Esophagus squamous epithelium (tissue), 5 donors: ENCODE measurements around the gene COX5B. TPM values are rescaled to one million over a fixed set of nuclear protein-coding genes. Genes with fewer than 3 reads are reported as not detected.
"Not testable (repeated sequence)": the region's sequence is repeated elsewhere in the genome, so short reads cannot be mapped to it uniquely, and the experiment has no call there.

ENCODE experiments used
- DNase-seq: peaks from one replicate; lab custom pipeline; 2025; lab: John Stamatoyannopoulos, UW
- H3K27ac ChIP-seq, 4 donors: fragments of 200-600 bp; sonication (generic); one replicate each; pipeline ENCODE4 v1.5.1; 2016 to 2019; ENCODE audit warnings: mild to moderate bottlenecking in 1 of 4
- H3K27me3 ChIP-seq, 4 donors: fragments of 200-600 bp; sonication (generic); 1 replicate in 3 of 4; 2 replicates in 1 of 4; pipeline versions ENCODE4 v1.5.1 to v1.6.0; 2017 to 2021; ENCODE audit warnings: antibody characterized with exemption in 1 of 4
- H3K36me3 ChIP-seq, 3 donors: fragments of 200-600 bp; sonication (generic); one replicate each; pipeline ENCODE4 v1.5.1; 2016 to 2019
- H3K4me1 ChIP-seq, 3 donors: fragments of 200-600 bp; sonication (generic); one replicate each; pipeline ENCODE4 v1.5.1; 2017 to 2019
- H3K4me3 ChIP-seq, 4 donors: fragments of 200-600 bp; sonication (generic); 1 replicate in 3 of 4; 2 replicates in 1 of 4; pipeline ENCODE4 v1.5.1; 2016 to 2019; ENCODE audit warnings: mild to moderate bottlenecking in 2 of 4, moderate library complexity in 1 of 4
- H3K9me3 ChIP-seq, 3 donors: fragments of 200-600 bp; sonication (generic); one replicate each; pipeline ENCODE4 v1.5.1; 2016 to 2019
- CTCF ChIP-seq, 6 experiments: fragments of 450-650 bp in 4 of 6; fragments of 200-600 bp in 2 of 6; sonication (generic) in 2 of 6; IDR thresholded peaks; one replicate each; pipeline ENCODE4 v1.5.1; 2016 to 2019; ENCODE audit warnings: antibody characterized with exemption in 6 of 6, mild to moderate bottlenecking in 4 of 6, moderate library complexity in 4 of 6
- POLR2A ChIP-seq, 4 donors: fragments of 450-650 bp; IDR thresholded peaks; one replicate each; pipeline ENCODE4 v1.6.1; 2017; ENCODE audit warnings: antibody characterized with exemption in 4 of 4, mild to moderate bottlenecking in 4 of 4, moderate library complexity in 3 of 4
- WGBS, 2 donors: methylation state at CpG; one replicate each; pipeline ENCODE4 v1.1.5; 2018; 5-methylcytosine and 5-hydroxymethylcytosine counted together
- intact Hi-C: fragments of 100-400 bp; cut with DNase I; formaldehyde crosslinking; loops from one replicate; pipeline ENCODE4 v1.15.0; 2022
- total RNA-seq, 4 donors: library from RNA; depleted of rRNA; stranded (reverse); fragments of >200 nt; gene quantifications; one replicate each; pipeline ENCODE4 v1.1.0, GENCODE V29; 2016
- donor health status: DM: yes; HTN: yes; CAD: no.

COX5B gene
- total RNA-seq, 4 donors from 2014 or later: 350 to 487 (median 415) TPM

- H3K9me3 ChIP-seq: no peaks in the 10 kb centered on the region
- WGBS, 2 donors: 100% methylated on average over 1 of the region's 6 CpGs; no CpG with 5 or more reads in 1 of the 2 donors
- DNase-seq: no peak
- intact Hi-C loops: no loop called here
- H3K36me3 ChIP-seq: no peaks in the 10 kb centered on the region
- no peak overlapping the region for H3K4me3 ChIP-seq
- H3K27ac ChIP-seq: no peak overlapping the region
- TF ChIP-seq CTCF (IDR thresholded peaks at IDR 0.05): no peak
- no peak for TF ChIP-seq POLR2A (IDR thresholded peaks at IDR 0.05)
- no peaks in the 10 kb centered on the region for H3K4me1 ChIP-seq
- H3K27me3 ChIP-seq: no peaks in the 10 kb centered on the region
Observed at GRCh38 chr2:97617911-97618310, 28.0 kb upstream of the COX5B start.

- H3K27me3 ChIP-seq, H3K4me3 ChIP-seq, DNase-seq, intact Hi-C loops, H3K4me1 ChIP-seq, H3K27ac ChIP-seq, H3K36me3 ChIP-seq, H3K9me3 ChIP-seq: not testable (repeated sequence)
- WGBS, 2 donors: no CpG with 5 or more reads among the region's 14 CpGs
Observed at GRCh38 chr2:97618939-97619827, 26.7 kb upstream of the COX5B start.

GRCh38 chr2:97620492-97620891 is 25.4 kb upstream of the COX5B start:
- H3K27me3 ChIP-seq, intact Hi-C loops: not testable (repeated sequence)
- WGBS, 2 donors: 68% methylated on average over 1 of the region's 1 CpG; no CpG with 5 or more reads in 1 of the 2 donors

GRCh38 chr2:97622976-97623375 is 22.9 kb upstream of the COX5B start:
- intact Hi-C loops, H3K27me3 ChIP-seq: not testable (repeated sequence)

More at GRCh38 chr2:97620492-97620891, 25.4 kb upstream of the COX5B start:
- H3K9me3 ChIP-seq, H3K36me3 ChIP-seq, H3K4me3 ChIP-seq, H3K4me1 ChIP-seq, H3K27ac ChIP-seq, DNase-seq: not testable (repeated sequence)

GRCh38 chr2:97625354-97626048 is 20.4 kb upstream of the COX5B start:
- intact Hi-C loops, H3K9me3 ChIP-seq, H3K4me3 ChIP-seq, H3K27ac ChIP-seq, DNase-seq, H3K36me3 ChIP-seq, H3K27me3 ChIP-seq, H3K4me1 ChIP-seq: not testable (repeated sequence)
- WGBS, 2 donors: 40% methylated on average over 1 of the region's 8 CpGs; no CpG with 5 or more reads in 1 of the 2 donors

More at GRCh38 chr2:97622976-97623375, 22.9 kb upstream of the COX5B start:
- H3K4me1 ChIP-seq, H3K36me3 ChIP-seq, DNase-seq, H3K4me3 ChIP-seq, H3K9me3 ChIP-seq, H3K27ac ChIP-seq: not testable (repeated sequence)

GRCh38 chr2:97626049-97626430 is 19.8 kb upstream of the COX5B start:
- DNase-seq, H3K27me3 ChIP-seq, intact Hi-C loops, H3K36me3 ChIP-seq, H3K4me3 ChIP-seq, H3K4me1 ChIP-seq, H3K27ac ChIP-seq, H3K9me3 ChIP-seq: not testable (repeated sequence)
- 53 to 73% methylated on average over 6 of the region's 8 CpGs for WGBS, 2 donors

- no peak for DNase-seq
- H3K4me1 ChIP-seq: peaks cover 4 to 25% (median 14%) of the 10 kb centered on the region in 3 donors
- intact Hi-C loops: no loop called here
- no peak overlapping the region for H3K27ac ChIP-seq
- H3K9me3 ChIP-seq: no peaks in the 10 kb centered on the region
- H3K4me3 ChIP-seq: no peak overlapping the region
- 93 to 95% methylated on average over 4 of the region's 4 CpGs for WGBS, 2 donors
- H3K36me3 ChIP-seq: peaks cover 12 to 21% (median 13%) of the 10 kb centered on the region in 3 donors
- H3K27me3 ChIP-seq: peaks cover 0 to 4% (median 0%) of the 10 kb centered on the region in 4 donors
- TF ChIP-seq POLR2A (IDR thresholded peaks at IDR 0.05): no peak
Observed at GRCh38 chr2:97644023-97644717, 1.7 kb upstream of the COX5B start.
